ENCODE results near the gene CLN3. TPM values are rescaled to one million over a fixed set of nuclear protein-coding genes. Genes with fewer than 3 reads are reported as not detected.

The CLN3 gene
- total RNA-seq, 1 experiment from 2014 or later, result 37.3 TPM

- no peaks in the 10 kb centered on the region for H3K27me3 ChIP-seq (replicated peaks; ENCODE audit: insufficient read depth, low read depth, low read length, poor library complexity)
- intact Hi-C loops (cut with micrococcal nuclease; ENCODE audit: unreplicated experiment), result loop anchor here (2.0 kb wide), 1 partner anchor 20 kb away; no protein-coding TSS in a partner anchor
- H3K36me3 ChIP-seq (ENCODE audit: insufficient read depth, low read length, poor library complexity, severe bottlenecking), result no peaks in the 10 kb centered on the region
- BruUV-seq (replicated peaks), result no TSS peak
- ChIA-PET POLR2A (ENCODE audit: low non-redundant PET) (no interaction called here), CTCF (no interaction called here)
- H3K4me1 ChIP-seq (ENCODE audit: insufficient read depth, low read length, poor library complexity, severe bottlenecking), result no peaks in the 10 kb centered on the region
- TF ChIP-seq CTCF (conservative IDR thresholded peaks at IDR 0.05; ENCODE audit: low read depth, low read length) (no peak), EZH2 (IDR thresholded peaks at IDR 0.05; ENCODE audit: borderline replicate concordance, low read depth, low read length, poor library complexity, severe bottlenecking) (no peak)
- DNase-seq (ENCODE audit: low spot score), result no peak
- H3K4me3 ChIP-seq (ENCODE audit: low read depth, low read length, poor library complexity, severe bottlenecking), result no peak overlapping the region
- H3K9me3 ChIP-seq (ENCODE audit: low read depth, low read length, poor library complexity, severe bottlenecking), result no peaks in the 10 kb centered on the region
- H3K27ac ChIP-seq (ENCODE audit: low read depth, low read length, poor library complexity, severe bottlenecking), result no peak overlapping the region
Observed at GRCh38 chr16:28496844-28497243, 5.0 kb upstream of the CLN3 start.

- intact Hi-C loops (cut with micrococcal nuclease; ENCODE audit: unreplicated experiment), result loop anchor here (2.0 kb wide), 1 partner anchor 21 kb away; no protein-coding TSS in a partner anchor
- CTCF ChIA-PET, result no interaction called here
Observed at GRCh38 chr16:28495795-28496749, 4.2 kb upstream of the CLN3 start.

GRCh38 chr16:28495098-28495793, 3.4 kb upstream of the CLN3 start:
- no peak for DNase-seq (ENCODE audit: low spot score)
- H3K27ac ChIP-seq (ENCODE audit: low read depth, low read length, poor library complexity, severe bottlenecking), result no peak overlapping the region
- no peaks in the 10 kb centered on the region for H3K9me3 ChIP-seq (ENCODE audit: low read depth, low read length, poor library complexity, severe bottlenecking)
- intact Hi-C loops (cut with micrococcal nuclease; ENCODE audit: unreplicated experiment), result no loop called here
- no peak overlapping the region for H3K4me3 ChIP-seq (ENCODE audit: low read depth, low read length, poor library complexity, severe bottlenecking)
- POLR2A ChIA-PET (ENCODE audit: low non-redundant PET), result no interaction called here
- CTCF ChIA-PET, result no interaction called here
- no peaks in the 10 kb centered on the region for H3K36me3 ChIP-seq (ENCODE audit: insufficient read depth, low read length, poor library complexity, severe bottlenecking)
- no TSS peak for BruUV-seq (replicated peaks)
- no peak for TF ChIP-seq EZH2 (IDR thresholded peaks at IDR 0.05; ENCODE audit: borderline replicate concordance, low read depth, low read length, poor library complexity, severe bottlenecking)
- no peak for TF ChIP-seq CTCF (conservative IDR thresholded peaks at IDR 0.05; ENCODE audit: low read depth, low read length)
- H3K4me1 ChIP-seq (ENCODE audit: insufficient read depth, low read length, poor library complexity, severe bottlenecking), result no peaks in the 10 kb centered on the region
- no peaks in the 10 kb centered on the region for H3K27me3 ChIP-seq (replicated peaks; ENCODE audit: insufficient read depth, low read depth, low read length, poor library complexity)

More at GRCh38 chr16:28495795-28496749, 4.2 kb upstream of the CLN3 start:
- Histone ChIP-seq H3K27me3 (replicated peaks; ENCODE audit: insufficient read depth, low read depth, low read length, poor library complexity) (no peaks in the 10 kb centered on the region), H3K4me1 (ENCODE audit: insufficient read depth, low read length, poor library complexity, severe bottlenecking) (no peaks in the 10 kb centered on the region), H3K27ac (ENCODE audit: low read depth, low read length, poor library complexity, severe bottlenecking) (no peak overlapping the region), H3K9me3 (ENCODE audit: low read depth, low read length, poor library complexity, severe bottlenecking) (no peaks in the 10 kb centered on the region), H3K4me3 (ENCODE audit: low read depth, low read length, poor library complexity, severe bottlenecking) (no peak overlapping the region), H3K36me3 (ENCODE audit: insufficient read depth, low read length, poor library complexity, severe bottlenecking) (no peaks in the 10 kb centered on the region)
- POLR2A ChIA-PET (ENCODE audit: low non-redundant PET), result no interaction called here
- no peak for DNase-seq (ENCODE audit: low spot score)
- no TSS peak for BruUV-seq (replicated peaks)
- TF ChIP-seq EZH2 (IDR thresholded peaks at IDR 0.05; ENCODE audit: borderline replicate concordance, low read depth, low read length, poor library complexity, severe bottlenecking), result no peak
- TF ChIP-seq CTCF (conservative IDR thresholded peaks at IDR 0.05; ENCODE audit: low read depth, low read length), result no peak

Data from A673 (cell line).